GM19397 (cell line): ENCODE data around the gene ASAP2.

Experiments
- ATAC-seq: cut with Tn5 transposase; IDR thresholded peaks from one replicate; pipeline ENCODE4 v1.9.1; 2021; ENCODE audit warnings: mild to moderate bottlenecking, moderate library complexity; ENCODE audit not compliant: unreplicated experiment

ASAP2 gene

DNA sequence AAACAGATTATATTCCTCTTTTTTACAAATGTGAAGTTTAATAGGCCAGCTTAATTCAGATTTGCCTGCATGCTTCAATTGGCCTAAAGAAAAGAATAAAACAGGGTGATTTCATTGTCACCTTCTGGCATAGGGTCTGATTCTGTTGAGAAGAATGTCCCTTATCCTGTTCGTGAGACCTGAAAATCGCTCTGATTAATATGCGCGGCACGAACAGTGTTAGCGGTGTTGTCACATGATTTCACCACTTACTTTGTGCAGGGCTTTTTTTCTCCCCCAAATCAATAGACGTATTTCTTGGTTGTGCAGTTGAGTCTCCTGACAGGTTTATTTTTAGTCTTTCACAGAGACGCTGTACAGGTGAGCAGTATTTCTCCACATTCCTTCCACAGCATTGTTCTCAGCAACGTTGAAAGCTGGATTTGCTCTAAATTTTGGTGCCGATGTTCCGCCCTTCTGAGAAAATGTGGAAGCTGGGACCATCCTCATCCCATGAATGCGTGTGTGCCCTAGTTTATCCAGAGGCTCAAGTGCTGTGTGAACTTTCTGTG, 134.8 kb downstream of the ASAP2 start:
- no peak for ATAC-seq

DNA sequence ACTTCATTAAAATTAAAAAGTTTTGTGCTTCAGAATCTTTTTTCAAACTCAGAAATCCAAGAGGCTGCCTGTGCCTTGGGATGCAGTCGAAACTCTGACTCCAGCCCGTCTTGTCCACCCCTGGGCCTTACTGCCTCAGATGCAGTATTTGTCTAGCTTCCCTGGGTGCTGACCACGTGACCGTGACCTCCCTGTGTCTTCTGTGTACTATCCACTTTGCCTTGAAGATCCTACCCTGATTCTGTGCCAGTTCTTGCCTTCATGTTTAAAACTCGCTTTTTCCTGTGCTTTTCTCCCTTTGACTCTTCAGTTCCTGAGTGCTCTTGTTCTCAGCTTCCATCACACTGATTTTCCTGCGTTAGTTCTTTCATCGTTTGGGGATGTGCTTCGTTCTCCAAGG, 136.0 kb downstream of the ASAP2 start:
- ATAC-seq = no peak

DNA sequence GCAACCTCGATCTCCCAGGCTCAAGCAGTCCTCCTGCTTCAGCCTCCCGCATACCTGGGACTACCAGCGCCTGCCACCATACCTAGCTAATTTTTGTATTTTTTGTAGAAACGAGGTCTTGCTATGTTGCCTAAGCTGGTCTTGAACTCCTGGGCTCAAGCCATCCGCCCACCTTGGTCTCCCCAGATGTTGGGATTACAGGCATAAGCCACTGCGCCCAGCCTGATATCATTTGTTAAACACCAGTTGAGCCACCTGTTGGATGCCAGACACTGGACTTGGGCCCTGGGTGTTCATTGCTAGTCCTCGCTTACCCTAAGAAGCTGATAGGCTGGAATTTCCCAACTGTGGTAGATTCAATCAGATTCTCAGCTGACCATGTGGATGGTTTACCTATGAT, 136.9 kb downstream of the ASAP2 start:
- no peak for ATAC-seq

DNA sequence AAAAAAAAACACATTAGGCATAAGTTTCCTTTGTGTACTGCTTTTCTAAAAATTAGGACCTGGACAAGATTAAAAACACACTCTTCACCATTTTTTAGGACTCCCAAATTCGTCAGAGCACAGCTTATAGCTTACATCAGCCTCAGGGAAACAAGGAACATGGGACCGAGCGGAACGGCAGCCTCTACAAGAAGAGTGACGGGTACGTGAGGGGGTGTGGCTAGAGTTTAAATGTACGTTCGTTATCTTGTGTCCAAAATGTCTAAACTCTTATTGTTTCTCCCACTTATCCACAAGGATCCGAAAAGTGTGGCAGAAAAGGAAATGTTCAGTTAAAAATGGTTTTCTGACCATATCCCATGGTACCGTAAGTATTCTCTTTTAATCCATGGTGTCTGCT, 137.8 kb downstream of the ASAP2 start:
- ATAC-seq = no peak

DNA sequence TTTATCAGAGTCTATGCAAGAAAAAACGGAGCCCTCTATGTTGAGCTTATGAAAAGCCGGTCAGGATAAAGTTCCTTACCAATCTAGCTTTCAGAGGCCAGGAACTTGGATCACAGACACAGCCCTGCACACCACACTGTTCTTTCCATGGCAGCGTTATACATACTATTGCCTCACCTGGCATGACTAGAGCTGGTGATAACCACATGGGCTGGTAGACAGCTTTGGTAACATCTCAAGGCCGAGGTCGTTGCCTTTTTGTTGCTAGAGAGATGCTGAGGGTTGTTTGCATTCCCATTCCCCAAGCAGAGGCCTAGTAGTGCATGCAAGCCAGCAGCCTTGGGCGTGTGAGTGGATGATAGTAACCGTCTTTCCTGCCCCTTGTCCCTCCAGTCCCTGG, 138.7 kb downstream of the ASAP2 start:
- no peak for ATAC-seq

DNA sequence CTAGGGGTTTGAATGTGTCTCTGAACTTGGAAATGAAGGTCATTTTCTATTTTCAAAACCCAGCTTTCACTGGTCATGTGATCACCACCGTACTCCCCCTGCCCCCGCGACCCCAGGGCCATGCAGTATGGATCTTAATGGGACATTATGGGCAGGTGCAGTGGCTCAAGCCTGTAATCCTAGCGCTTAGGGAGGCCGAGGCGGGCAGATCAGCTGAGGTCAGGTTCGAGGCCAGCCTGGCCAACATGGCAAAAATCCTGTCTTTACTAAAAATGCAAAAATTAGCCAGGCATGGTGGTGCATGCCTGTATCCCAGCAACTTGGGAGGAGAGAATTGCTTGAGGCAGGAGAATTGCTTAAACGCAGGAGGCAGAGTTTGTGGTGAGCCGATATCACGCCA, 139.4 kb downstream of the ASAP2 start:
- ATAC-seq = no peak

DNA sequence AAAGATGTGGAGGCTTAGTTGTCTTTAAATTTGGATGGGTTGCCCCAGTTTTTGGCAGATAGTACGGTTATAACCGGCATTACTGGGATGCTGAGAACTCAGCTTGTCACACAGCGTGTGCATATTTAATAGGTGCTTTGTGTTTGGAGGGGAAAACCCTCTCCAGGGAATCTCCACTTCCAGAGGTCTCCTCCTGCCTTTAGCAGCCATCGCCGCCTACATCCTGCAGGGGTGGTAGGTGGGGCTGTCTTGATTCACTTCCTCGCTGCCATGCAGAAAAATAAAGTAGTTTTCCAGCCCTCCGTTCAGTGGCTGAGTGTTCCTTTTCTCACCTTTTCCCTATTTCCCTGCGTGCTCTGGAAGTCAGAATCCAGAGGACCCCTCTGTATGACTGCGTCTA, 140.3 kb downstream of the ASAP2 start:
- ATAC-seq = no peak

DNA sequence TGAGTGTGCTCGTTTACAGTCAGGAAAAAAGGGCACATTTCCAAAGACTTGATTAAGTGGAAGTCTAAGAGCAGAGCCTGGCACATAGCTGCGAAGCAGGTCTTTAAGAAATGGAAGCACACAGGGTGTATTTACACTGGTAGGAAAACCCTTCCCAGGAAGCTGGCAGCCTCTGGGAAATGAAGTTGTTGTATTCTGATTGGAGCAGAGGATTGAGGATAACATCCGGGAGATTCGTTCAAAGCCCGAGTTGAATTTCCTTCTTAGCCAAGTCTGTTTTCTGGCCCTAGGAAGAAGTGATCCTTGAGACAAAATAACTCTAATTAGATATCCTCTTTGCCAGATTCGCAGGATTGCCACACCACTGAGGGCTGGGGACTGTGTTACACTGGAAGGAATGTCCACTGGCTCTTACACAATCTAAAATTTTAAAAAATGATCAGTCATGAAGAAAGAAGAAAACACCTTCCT, 140.8 kb downstream of the ASAP2 start:
- ATAC-seq = no peak

DNA sequence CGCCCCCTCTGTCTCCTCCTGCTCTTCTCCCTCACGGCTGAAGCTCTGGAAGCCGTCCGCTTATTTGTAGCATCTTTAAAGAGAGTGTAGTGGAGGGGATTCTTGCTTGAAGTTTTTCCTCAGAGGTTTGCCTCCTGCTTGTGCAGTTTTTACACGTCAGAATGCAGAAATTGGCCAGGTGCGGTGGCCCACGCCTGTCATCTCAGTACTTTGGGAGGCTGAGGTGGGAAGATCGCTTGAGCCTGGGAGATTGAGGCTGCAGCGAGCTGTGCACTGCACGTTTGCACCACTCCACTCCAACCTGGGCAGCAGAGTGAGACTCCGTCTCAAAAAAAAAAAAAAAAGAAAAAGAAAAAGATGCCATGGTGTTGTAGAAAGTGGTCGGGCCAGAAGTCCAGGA, 147.7 kb downstream of the ASAP2 start:
- no peak for ATAC-seq

DNA sequence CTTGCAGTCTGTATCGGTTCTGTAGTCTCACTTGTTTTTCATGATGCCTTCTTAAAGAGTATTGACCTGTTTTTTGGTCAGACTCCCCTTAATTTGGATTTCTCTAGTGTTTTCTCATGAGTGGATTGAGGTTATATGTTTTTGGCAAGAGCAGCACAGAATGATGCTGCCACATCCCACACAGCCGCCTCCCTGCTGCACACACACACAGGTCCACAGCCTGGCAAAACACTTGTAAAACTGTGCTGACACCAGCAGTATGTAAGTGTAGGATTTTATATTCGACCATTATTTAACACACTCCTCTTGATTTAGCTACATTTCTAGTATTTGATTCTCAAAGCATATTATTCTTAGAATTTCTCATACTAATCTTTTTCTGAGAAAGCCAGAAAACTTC, 148.7 kb downstream of the ASAP2 start:
- ATAC-seq = no peak

DNA sequence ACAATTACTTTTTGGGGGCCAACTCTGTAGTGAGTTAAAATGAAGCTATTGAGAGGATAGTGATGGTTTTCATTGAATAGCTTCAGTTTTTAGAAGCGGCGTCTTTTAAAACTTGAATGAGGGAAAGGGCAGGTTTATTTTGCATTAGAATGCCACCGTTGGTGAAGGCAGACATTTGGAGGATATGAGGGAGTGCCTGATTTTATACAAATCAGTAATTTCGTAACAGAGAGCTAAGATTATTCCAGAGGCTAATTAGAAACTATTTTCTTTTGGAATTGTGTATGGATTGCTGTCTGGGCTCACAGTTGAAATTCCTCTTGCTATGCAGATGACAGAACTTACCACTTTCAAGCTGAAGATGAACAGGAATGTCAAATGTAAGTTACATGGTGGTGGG, 149.1 kb downstream of the ASAP2 start:
- no peak for ATAC-seq

DNA sequence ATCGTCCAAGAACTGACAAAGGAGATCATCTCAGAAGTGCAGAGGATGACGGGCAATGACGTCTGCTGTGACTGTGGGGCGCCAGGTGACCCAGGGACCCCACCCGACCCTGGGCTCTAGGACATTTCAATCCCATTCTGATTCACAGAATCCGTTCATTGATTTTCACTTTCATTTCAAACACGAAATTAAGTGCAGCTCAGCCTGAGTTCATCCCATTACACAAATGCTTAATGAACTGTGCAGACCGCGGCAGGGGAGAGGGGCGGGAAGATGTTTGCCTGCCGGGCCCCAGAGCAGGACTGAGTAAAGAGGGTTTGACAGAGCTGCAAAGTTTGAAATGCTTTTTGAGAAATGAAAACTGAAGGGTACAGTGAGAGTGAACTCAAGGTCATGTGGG, 149.6 kb downstream of the ASAP2 start:
- ATAC-seq = no peak

DNA sequence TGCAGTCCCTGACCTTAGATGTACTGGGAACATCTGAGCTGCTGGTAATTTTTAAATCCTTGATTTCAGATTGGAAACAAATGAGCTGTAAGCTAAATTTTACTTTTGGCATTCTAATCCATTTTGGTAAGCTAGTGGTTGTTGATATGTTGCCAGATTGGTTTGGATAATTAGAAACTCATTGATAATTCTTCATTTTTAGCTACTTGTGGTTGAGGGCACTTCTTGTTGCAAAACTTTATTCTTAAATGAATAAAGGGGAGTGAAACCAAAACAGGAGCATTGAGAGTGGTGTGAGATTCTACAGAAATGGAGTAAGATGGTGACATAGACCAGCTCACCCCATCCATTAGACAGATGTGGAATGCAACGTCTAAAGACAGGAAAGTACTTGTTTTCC, 152.2 kb downstream of the ASAP2 start:
- ATAC-seq = no peak

DNA sequence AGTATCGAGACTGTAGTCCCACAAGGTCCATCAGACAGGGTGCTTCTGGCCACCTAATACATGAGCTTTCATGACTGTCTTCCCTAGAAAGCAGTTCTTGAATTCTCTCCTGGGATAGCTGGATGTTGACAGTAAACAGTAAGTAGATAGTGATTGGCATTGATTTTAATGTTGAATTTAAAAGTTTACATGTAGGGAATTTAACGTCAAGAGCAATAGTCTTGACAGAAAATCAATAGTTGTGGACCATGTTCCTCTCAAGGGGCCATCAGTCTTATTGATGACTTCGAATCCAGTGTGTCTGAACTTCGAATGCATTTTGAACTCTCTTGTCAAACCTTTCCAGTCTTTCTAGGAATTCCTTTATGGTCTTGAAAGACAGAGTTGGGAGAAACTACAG, 152.9 kb downstream of the ASAP2 start:
- ATAC-seq = no peak

DNA sequence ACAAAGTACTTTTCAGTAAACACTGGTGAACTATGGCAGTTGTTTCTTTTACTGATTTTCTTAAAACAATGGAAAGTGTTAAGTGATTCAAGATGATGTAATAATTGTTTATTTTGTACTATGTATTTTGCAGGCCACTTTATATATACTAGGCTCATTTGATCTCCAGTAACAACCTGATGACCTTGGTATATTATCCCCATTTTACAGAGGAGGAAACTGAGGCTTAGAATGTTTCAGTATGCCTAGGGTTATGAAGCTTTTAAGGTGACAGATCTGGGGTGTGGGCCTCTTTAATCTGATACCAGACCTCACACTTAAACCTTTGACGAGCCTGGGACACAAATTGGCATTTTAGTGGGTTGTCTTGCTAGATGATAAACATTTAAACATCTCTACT, 153.5 kb downstream of the ASAP2 start:
- ATAC-seq = no peak

DNA sequence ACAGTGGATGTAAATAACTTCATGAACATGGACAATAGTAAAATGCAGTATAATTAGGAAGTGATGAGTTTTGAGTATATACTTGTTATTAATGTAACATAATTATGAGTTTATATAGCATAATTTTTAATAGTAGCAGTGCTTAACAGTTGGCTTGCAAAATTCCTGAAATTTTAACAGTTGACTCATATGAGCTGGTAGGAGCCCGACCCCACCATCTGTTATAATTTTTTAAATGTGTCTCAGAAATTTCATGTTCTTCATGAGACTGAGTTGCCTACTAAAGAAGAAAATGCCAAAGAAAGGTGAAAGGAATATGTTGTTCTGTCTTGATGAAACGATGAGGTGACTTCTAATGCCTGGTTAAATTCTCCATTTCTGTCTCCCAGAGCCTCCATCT, 154.1 kb downstream of the ASAP2 start:
- no peak for ATAC-seq

DNA sequence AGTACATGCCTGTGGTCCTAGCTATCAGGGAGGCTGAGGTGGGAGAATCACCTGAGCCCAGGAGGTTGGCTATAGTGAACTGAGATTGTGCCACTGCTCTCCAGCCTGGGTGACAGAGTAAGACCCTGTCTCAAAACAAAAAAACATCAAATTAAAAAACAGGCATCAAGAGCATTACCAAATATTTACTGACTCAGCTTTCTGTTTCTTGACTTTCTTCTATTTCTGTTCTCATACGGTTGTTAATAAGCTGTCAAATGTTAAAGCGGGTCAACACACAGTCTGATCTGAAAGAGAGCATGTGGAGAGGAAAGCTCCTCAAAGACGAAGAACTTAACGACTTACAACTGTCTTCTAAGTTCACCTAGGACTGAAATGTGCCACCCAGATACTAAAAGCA, 157.8 kb downstream of the ASAP2 start:
- ATAC-seq = no peak

DNA sequence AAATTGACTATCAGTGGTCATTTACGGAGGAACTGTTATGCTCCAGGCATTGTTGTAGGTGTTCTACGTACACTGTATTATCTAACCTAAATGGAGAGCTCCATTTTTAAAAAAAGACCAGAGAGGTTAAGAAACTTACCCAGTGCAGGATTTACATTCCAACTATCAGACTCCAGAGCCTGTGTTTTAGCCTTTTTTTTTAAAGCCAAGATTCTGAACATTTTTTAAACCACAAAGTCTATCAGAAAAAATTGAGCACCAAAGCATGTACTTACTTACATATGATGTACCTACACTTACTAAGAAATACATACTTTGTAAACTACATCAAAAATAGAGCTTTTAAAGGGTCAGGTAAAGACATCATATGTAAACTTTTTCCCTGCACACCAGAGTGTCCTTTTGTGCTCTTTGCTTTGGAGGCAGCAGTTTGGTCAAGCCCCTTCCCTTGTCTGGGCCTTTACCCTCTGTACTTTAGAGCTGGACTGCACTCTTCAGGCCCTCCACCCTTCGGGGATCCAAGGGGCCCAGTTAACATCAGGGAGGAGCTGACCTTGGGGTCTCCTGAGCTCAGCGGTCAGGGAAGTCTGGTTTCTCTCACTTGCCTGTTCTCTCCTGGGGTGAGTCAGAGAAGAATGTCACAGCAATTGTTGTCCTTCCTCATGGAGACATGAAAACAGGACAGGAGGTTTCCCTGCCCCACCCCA, 158.3 kb downstream of the ASAP2 start:
- no peak for ATAC-seq

DNA sequence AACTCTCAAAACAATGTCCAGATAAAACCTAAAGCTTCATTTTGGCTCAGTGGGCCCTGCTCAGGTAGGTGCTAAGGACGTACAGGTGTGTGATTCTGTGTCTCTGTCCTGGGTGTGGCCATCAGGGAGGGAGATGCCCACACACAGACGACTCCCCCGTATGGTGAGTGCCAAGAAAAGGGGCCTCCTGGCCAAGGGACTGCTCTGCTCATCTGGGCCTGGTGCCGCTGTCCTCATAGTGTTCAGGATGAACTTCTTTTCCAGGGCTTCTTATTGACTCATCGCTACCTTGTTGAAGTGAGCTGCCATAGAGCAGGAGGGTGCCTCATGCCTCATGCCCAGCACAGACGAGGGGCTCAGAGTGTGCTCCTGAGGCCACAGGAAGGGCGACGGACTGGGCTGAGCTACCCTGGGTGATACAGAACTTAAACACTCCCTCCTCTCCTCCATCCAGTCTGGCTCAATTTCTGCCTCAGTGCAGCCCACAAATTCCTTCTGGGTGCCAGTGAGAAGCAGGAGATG, 158.9 kb downstream of the ASAP2 start:
- no peak for ATAC-seq

DNA sequence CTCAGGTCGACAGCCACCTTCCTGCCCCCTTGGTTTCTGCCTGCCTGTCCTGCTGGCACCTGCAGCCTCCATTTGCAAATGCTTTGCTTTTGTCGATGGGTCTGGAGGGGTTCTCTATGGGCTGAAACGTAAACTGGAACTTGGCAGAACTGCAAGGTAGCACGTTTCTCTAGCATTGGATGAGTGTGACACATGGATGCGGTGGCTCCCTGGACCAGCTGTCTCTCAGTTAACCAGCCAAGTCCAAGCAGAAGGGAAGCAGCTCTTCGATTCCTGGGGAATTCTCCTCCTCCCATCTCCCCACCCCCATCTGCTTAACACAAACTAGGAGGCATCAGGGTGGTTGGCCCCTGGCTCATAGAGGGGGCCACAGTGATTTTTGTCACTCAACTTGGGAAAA, 159.4 kb downstream of the ASAP2 start:
- no peak for ATAC-seq

DNA sequence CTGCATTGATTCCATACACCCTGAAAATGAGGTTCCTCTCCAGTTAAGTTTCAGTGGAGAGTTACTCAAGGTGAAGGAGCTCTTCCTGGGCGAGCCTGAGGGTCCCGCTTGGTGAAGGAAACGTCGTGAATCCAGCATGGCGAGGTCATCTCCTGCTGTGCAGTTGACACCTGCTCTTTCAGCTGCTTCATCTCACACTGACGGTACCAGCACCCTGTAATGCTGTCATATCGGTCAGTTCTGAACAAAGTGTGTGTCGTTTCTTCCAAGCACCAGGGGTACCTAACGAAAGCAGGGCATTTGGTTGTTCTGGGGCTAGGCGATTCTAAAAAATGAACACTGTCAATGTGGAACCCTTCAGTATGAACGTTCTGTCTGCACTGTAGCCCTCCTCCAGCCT, 164.1 kb downstream of the ASAP2 start:
- ATAC-seq = no peak

DNA sequence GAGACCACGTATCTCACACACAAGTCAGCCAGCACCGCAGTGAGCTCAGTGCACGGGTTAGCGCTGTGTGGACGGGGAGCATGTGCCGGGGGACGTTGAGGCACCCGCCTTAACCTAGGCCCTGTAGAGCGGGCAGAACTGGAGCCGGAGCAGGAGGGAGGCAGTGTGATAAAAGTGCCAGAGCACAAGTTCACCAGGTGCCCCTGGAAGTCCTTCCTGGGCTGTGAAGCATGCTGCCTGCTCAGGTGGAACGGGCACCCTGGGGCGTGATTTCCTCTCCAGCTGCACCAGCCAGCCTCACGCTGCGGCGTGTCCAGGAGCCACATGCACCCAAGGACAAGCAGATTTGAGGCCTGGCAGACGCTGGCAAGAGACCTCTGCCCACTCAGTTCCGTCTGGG, 166.4 kb downstream of the ASAP2 start:
- peak; percentile 75 for ATAC-seq

DNA sequence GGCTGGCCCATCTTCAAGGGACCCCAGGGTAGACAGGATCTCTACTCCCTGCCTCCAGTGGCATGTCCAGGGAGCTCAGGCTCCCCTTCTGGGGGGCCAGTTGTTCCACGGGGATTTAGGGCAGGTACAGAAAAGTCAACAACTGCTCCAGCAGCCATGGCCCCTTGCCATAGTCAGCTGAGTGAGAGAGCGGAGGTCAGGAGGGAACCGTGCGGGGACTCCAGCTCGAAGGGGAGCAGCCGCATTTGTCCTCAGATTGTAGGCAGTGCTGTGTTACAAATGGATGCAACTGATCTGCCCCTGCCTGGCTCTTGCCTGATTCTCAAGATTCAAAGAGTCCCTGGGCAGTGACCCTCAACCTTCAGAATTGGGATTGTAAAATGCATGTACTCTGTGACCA, 166.9 kb downstream of the ASAP2 start:
- no peak for ATAC-seq
